ENCODE results near the gene TOMM40.
"Not testable (repeated sequence)": the region's sequence is repeated elsewhere in the genome, so short reads cannot be mapped to it uniquely, and the experiment has no call there.

Gene TOMM40

GRCh38 chr19:44857837-44858236, 33.2 kb upstream of the TOMM40 start:
- no peak for TF ChIP-seq CTCF (IDR thresholded peaks at IDR 0.05; ENCODE audit: control insufficient read depth, insufficient read depth, low read depth, low read length, missing control alignments)
- H3K4me3 ChIP-seq (ENCODE audit: control insufficient read depth, low read depth, low read length) = no peak overlapping the region
- DNase-seq (ENCODE audit: low read depth) = no peak

GRCh38 chr19:44861576-44861975, 29.5 kb upstream of the TOMM40 start:
- not testable (repeated sequence) for DNase-seq (ENCODE audit: low read depth); H3K4me3 ChIP-seq (ENCODE audit: control insufficient read depth, low read depth, low read length)

GRCh38 chr19:44863990-44864389, 27.1 kb upstream of the TOMM40 start:
- no peak for DNase-seq (ENCODE audit: low read depth)
- no peak for TF ChIP-seq CTCF (IDR thresholded peaks at IDR 0.05; ENCODE audit: control insufficient read depth, insufficient read depth, low read depth, low read length, missing control alignments)

GRCh38 chr19:44865196-44865767, 25.8 kb upstream of the TOMM40 start:
- TF ChIP-seq CTCF (IDR thresholded peaks at IDR 0.05; ENCODE audit: control insufficient read depth, insufficient read depth, low read depth, low read length, missing control alignments) = no peak
- no peak for DNase-seq (ENCODE audit: low read depth)
- no peak overlapping the region for H3K4me3 ChIP-seq (ENCODE audit: control insufficient read depth, low read depth, low read length)

More at GRCh38 chr19:44863990-44864389, 27.1 kb upstream of the TOMM40 start:
- H3K4me3 ChIP-seq (ENCODE audit: control insufficient read depth, low read depth, low read length) = no peak overlapping the region

- no peak overlapping the region for H3K4me3 ChIP-seq (ENCODE audit: control insufficient read depth, low read depth, low read length)
- DNase-seq (ENCODE audit: low read depth) = no peak
- no peak for TF ChIP-seq CTCF (IDR thresholded peaks at IDR 0.05; ENCODE audit: control insufficient read depth, insufficient read depth, low read depth, low read length, missing control alignments)
Measured at GRCh38 chr19:44866664-44867063, 24.4 kb upstream of the TOMM40 start.

- no peak overlapping the region for H3K4me3 ChIP-seq (ENCODE audit: control insufficient read depth, low read depth, low read length)
- no peak for TF ChIP-seq CTCF (IDR thresholded peaks at IDR 0.05; ENCODE audit: control insufficient read depth, insufficient read depth, low read depth, low read length, missing control alignments)
- DNase-seq (ENCODE audit: low read depth) = no peak
Measured at GRCh38 chr19:44867578-44867977, 23.5 kb upstream of the TOMM40 start.

- DNase-seq (ENCODE audit: low read depth) = no peak
- no peak overlapping the region for H3K4me3 ChIP-seq (ENCODE audit: control insufficient read depth, low read depth, low read length)
- TF ChIP-seq CTCF (IDR thresholded peaks at IDR 0.05; ENCODE audit: control insufficient read depth, insufficient read depth, low read depth, low read length, missing control alignments) = no peak
Measured at GRCh38 chr19:44869733-44870470, 21.2 kb upstream of the TOMM40 start.
